GM19025 (cell line): ENCODE results near the gene PPP2R3C.
A peak's percentile ranks its signal among the peaks of the same experiment; 100 is the strongest.
"Not testable (repeated sequence)": the region's sequence is repeated elsewhere in the genome, so short reads cannot be mapped to it uniquely, and the experiment has no call there.

Experiments used
- ATAC-seq: cut with Tn5 transposase; IDR thresholded peaks from one replicate; pipeline ENCODE4 v1.9.1; 2021; ENCODE audit warnings: mild to moderate bottlenecking, low read depth, moderate library complexity; ENCODE audit not compliant: unreplicated experiment

PPP2R3C gene

DNA sequence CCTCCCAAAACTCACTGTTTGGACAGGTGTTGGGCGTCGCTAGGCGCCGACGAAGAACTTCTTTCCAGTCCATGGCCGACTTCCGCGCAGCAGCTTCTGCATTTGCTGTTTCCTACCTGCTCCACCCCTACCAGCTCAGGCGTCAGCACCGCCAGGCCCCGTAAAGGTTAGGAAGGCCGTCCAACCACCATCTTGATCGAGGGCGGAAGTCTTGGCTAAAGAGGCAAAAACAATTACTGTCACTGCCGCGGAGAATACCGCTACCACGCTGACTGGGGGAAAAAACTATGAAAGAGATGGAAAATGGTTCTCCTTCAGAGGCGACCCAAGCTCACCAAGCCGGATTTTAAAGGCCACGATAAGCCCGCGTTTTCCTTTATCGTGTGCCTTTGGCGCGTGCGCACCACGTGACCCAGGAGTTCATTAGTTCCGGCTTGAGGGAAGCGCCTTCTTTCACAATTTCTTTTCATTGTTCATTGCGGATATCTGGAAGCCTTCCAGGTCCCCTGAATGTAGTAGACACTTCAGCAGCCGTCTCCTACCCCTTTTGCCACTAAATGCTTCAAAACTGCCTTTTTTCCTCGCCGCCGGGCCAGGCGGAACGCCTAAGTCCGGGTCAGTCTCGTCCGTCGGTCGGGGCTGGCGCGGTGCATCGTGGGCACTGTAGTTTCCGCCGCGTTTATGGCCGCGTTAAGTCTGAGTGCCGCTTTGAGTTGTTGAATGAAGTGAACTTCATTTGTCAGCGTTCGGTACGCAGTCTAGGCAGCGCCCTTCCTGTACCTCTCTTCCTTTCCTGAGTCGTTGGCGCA lies at the start of gene PPP2R3C, which contains the start of gene PRORP:
TSS of gene PPP2R3C (minus strand) at position 104 of the 809 bp plus-strand sequence. CDS start at position 73, 31 bp downstream.
TSS of gene PRORP (plus strand) at position 666 of the 809 bp plus-strand sequence. CDS start 694 bp downstream, outside the sequence.
- peak; percentile 75 for ATAC-seq

DNA sequence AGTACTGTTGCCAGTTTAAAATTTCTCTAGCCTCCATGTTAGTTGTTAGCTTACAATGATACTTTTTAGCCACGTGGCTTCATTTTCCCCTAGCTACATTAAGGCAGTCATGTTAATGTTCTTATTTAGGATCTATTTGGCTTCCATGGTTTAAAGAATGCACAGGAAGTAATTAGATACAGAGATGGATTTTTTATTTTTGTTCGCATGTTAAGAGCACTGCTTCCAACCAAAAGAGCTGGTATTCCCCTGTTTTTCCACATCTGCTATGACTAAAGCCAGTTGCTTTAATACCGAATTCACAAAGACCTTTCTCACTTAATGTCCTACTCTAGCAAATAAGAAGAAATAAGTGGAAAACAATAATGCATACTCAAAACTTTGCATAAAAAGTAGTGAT lies 45.7 kb upstream of the PPP2R3C start:
- no peak for ATAC-seq

DNA sequence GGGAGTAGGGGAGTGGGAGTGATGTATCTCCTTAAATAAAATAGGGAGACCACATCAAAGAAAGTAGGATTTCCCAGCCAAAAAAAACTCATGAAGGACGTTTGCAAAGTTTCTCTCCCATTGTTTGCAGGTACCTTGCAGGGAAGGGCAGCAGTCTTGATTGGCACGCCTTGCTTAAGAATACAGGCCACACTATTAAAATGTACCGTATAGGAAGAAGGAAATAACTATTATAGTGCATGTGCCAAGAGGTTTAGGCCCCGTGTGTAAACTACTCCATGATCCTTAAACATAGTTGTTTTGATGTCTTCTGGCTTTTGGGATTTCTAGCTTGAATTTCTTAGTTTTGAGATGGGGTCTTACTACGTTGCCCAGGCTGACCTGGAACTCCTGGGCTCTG lies 43.1 kb upstream of the PPP2R3C start:
- no peak for ATAC-seq

DNA sequence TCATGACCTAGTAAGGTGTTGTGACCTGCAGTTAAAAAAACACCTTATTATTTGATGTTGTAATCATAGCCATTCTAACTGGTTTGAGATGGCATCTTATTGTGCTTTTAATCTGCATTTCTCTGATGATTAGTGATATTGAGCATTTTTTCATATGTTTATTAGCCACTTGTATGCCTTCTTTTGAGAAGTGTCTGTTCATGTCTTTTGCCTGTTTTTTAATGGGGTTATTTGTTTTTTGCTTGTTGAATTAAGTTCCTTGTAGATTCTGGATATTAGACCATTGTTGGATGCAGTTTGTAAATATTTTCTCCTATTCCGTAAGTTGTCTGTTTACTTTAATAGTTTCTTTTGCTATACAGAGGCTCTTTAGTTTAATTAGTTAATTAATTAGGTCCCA lies 41.6 kb upstream of the PPP2R3C start:
- no peak for ATAC-seq

DNA sequence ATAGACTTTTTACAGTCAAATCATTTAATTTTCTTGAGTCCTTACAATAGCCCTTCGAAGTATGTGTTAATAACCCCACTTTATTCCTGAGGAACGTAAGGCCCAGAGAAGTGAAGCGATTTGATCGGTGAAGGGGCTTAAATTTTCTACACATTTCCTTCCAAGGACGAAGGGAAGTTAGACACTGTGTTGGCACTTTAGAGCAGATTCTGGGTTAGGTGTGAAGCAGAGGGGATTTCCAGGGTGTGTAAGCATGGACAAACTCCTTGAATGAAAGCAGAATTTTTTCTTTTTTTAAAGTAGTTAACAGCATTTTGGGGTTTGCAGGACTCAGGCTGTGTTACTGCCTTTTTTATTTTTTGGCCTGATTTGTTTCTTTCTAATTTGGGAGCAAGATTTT lies 39.4 kb upstream of the PPP2R3C start:
- ATAC-seq: no peak

DNA sequence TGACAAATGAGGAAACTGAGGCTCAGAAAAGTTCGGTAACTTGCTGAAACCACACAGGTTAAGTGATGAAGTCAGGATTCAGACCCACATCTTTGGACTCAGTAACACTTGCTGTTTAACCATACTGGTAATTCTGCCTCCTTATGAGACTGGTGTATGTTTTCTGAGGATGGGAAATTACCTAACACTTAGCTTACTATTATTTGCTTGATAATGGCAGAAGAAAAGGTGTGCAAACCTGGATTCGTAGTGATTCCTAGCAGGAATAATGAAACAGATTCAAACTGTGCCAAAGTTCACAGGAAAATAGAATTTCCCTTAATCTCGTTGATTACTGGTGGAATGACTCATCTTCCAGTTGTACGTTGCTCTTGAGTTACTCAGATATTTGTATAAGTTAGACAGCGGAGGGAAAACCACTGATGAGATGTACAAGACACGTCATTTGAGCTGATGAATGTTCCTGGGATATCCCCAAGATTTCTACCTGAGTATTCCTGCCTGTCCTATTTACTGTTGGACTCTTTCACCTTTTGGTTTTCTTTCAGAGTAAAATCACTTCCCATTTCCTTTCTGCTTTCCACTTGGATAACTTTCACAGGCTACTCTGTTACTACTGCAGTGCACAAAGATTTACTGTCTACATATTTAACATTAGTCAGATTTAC lies 38.1 kb upstream of the PPP2R3C start:
- no peak for ATAC-seq

DNA sequence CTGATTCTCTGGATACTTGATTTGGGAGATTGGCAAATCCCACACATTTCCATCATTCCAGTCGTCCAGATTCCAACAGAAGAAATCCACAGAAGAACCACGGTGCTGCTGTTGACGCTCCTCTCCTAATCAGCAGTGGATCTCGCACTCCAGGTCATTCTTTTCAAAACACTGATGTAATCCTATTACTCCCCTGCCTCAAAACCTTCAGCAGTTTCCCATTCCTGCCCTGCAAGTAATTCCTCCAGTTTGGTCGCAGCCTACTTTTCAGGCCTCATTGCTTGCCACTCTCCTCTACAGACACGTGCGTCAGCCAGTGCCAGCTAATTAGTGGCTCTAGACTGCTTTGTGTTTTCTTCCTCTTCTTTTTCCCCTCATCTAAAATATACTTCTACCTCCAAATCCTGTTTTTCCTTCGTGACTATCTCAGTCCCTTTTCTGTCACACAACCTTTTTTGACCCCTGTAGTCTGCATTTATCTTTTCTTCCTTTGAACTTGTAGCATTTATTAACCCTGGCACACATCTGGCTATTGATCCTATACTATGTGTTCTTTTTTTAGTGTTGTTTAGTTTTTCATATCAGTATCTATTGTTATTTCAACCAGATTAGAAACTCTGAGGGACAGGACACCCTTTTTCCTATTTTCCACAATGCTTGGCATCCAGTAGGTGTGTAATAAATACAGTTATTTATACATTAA lies 37.3 kb upstream of the PPP2R3C start:
- ATAC-seq: no peak

DNA sequence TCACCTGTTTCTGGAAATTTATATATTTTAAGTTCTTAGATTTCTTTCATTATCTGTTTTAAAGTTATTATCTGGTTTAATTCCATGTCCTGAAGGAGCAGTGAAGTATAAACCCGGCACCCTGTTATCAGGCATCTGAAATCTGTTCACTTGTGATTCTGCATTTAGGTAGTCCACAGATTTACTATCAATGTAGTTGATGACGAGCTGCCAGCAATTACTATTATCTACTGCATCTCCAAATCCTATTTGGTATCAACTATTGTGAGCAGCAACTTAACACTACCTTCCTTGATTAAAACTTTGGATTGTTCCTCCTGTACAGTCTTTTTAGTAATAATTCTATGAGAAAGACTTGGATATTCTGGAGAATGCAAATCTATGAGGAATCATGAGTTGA lies 36.7 kb upstream of the PPP2R3C start:
- no peak for ATAC-seq

DNA sequence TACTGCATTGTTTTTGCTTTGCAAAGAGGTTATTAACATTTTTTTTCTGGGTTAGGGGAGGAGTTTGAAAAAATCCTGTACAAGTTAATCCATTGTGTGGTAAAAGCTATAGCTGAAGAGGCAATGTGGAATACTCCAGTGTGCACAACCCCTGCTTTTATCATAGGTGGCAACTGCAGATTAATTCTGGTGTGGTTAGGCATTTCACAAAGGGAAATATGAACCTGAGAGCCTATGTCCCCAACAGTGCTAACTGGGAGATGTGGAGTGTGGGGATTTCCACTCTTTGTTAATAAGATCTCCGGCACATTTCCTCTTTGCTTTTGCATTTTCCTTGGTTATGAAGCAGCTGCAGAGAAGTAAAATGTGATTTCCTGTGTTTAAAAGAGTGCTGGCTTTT lies 34.2 kb upstream of the PPP2R3C start:
- ATAC-seq: peak; percentile 75

DNA sequence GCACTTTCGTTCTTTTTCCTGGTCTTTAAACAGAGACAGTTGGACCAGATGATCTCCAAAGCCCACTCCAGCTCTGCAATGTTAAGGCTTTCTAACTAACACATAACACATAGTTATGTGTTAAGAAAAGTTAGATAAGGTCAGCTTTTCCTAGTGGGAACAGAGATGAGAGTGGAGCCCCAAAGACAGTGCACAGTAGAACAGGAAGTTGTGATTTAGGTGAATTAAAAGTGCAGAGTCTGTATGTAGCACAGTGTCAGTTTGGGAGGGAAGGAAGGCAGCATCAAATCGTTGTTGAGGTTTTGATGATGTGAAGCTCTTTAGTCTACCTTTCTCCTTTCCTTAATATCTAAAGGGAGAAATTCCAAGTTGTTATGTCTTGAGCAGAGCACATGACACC lies 32.2 kb upstream of the PPP2R3C start:
- no peak for ATAC-seq

DNA sequence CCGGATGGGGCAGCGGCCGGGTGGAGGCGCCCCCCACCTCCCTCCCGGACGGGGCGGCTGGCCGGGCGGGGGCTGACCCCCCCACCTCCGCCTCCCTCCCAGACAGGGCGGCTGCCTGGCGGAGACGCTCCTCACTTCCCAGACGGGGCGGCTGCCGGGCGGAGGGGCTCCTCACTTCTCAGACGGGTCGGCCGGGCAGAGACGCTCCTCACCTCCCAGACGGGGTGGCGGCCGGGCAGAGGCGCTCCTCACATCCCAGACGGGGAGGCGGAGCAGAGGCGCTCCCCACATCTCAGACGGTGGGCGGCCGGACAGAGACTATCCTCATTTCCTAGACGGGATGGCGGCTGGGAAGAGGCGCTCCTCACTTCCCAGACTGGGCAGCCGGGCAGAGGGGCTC lies 30.7 kb upstream of the PPP2R3C start:
- not testable (repeated sequence) for ATAC-seq

DNA sequence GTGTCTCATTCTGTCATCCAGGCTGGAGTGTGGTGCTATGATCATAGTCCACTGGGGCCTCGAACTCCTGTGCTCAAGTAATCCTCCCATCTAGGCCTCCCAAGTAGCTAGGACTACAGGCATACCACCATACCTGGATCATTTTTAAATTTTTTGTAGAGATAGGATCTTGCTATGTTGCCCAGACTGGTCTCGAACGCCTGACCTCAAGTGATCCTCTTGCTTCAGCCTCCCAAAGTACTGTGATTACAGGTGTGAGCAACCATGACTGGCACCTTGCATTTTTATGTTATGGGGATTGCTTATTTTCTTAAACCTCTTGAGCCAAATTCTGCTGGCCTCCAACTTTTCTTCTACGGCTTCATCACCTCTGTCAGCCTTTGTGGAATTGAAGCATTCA lies 27.4 kb upstream of the PPP2R3C start:
- ATAC-seq: no peak

DNA sequence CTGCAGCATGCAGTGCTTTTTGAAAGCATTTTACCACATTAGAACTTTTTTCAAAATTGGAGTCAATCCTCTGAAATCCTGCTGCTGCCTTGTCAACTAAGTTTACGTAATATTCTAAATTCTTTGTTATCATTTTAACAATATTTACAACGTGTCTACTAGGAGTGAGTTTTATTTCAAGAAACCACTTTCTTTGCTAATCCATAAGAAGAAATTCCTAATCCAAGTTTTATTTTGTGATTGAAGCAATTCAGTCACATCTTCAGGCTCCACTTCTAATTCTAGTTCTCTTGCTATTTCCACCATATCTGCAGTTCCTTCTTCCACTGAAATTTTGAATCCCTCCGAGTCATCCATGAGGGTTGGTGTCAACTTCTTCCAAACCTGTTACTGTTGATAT lies 25.9 kb upstream of the PPP2R3C start:
- ATAC-seq: no peak

DNA sequence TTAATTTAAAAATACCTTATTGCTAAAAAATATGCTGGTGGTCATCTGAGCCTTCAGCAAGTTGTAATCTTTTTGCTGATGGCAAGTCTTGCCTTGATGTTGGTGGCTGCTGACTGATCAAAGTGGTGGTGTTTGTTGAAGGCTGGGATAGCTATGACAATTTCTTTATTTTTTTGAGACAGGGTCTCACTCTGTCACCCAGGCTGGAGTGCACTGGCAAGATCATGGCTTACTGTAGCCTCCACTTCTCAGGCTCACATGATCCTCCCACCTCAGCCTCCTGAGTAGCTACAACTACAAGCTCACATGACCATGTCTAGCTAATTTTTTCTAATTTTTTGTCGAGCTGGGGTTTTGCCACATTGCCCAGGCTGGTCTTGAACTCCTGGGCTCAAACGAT lies 25.4 kb upstream of the PPP2R3C start:
- ATAC-seq: no peak

DNA sequence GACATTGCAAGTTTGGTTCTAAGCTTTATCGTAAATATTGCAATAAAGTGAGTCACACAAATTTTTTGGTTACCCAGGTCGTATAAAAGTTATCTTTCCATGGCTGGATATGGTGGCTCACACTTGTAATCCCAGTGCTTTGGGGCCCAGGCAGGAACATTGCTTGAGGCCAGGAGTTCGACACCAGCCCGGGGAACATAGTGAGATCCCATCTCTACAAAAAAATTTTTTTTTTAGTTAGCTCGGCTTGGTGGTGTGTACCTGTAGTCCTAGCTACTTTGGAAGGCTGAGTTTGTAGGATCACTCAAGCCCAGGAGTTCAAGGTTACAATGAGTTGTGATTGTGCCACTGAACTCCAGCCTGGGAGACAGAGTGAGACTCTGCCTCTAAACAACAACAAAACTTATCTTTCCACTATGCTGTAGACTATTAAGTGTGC lies 24.9 kb upstream of the PPP2R3C start:
- ATAC-seq: no peak

DNA sequence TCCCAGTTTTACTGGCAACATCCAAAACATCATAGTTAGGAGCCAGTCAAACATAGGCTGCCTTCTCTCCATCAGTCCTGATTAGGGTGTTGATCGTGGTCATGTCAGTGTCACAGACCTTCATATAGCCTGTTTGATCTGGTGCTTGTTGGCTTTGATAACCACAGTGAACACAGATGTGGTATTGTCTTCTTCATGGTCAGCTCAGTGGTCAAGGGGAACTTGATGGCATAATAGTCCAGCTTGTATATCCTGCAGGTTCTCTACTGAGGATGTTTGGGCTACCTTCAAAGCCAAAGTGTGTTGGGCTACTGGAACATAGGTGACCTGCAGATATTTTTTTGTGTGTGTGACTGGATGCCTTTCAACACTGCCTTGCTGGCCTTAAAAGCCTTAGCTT lies 22.2 kb upstream of the PPP2R3C start:
- no peak for ATAC-seq

DNA sequence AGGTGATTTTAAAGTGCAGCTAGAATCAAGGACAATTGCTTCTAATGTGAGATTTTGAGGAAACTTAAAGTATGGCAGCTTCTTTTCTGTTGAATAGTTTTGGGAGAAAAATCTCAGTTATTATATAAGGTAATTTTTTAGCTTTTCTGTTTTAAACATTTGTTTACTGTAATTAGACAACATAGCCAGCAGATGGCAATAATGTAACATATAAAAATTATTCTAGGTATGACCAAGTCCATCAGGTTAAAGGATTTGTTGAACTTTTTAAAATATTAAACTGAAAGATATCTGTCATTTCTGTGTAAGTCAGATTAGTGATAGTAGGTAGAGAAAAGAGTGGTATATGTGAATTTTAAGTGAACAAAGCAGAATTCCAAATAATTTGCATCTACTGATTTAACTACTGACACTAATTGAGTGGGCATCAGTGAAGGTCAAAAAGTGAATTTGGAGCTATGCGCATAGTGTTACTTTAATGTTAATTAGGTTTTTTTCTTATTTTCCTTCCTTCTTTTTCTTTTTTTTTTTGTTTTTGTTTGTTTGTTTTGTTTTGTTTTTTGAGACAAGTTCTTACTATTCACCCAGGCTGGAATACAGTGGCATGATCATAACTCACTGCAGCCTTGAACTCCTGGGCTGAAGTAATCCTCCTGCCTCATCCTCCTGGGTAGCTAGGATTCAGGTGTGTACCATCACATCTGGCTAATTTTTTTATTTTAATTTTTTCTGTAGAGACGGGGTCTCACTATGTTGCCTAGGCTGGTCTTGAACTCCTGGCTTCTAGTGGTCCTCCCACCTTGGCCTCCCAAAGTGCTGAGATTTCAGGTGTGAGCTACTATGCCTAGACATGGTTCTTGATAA lies 19.2 kb upstream of the PPP2R3C start:
- ATAC-seq: no peak

DNA sequence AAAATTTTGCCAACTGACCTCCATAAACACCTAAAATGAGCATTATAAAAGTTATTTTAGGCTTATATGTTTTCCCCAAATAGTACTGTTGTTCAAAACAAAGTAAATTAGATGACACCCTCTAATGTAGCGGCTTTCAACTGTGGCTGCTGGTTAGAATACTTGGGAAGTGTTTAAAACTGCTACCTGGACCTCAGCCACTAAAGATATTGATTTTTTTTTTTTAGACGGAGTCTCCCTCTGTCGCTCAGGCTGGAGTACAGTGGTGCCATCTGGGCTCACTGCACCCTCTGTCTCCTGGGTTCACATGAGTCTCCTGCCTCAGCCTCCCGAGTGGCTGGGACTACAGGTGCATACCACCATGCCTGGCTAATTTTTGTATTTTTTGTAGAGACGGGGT lies 16.8 kb upstream of the PPP2R3C start:
- ATAC-seq: no peak

DNA sequence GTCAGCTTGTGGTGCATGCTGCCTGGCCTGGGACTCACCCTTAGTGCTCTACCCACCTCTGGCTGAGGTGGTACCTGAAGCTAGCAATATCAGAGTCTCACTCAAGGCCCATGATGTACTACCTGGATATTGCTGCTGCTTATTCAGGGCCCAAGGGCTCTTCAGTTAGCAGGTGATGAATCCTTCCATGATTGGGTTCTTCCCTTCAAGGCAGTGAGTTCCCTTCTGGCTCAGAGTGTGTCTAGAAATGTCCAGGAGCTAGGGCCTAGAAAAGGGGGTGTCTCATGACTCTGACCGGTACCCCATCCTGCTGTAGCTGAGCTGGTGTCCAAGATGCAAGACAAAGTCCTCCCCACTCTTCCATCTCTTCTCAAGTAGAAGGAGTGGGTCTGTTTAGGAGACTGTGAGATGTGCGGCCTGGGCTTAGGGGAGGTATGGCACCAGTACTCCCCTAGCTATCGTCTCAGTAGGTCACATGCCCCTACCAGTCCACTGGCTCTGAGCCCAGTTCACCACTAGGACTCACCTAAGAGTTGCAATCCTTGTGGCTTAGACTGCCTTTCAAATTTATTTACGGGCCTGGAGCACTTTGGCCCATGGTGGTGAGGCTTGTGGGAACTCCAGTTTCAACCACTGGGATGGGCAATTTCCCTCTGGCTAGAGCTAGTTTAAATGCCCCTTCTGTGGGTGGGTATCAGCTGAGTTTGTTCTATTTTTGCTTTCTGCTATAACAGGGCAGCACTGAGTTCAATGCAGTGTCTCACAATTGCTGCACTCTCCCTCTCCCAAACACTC lies 12.7 kb upstream of the PPP2R3C start:
- no peak for ATAC-seq
